ENCODE measurements around the gene POLA2.

The POLA2 gene

GRCh38 chr11:65279741-65280440, 18.1 kb downstream of the POLA2 start:
- peak; percentile 87 for DNase-seq (ENCODE audit: low read depth, low spot score)
- H3K27ac ChIP-seq: peak overlapping the region; percentile 85

DNA sequence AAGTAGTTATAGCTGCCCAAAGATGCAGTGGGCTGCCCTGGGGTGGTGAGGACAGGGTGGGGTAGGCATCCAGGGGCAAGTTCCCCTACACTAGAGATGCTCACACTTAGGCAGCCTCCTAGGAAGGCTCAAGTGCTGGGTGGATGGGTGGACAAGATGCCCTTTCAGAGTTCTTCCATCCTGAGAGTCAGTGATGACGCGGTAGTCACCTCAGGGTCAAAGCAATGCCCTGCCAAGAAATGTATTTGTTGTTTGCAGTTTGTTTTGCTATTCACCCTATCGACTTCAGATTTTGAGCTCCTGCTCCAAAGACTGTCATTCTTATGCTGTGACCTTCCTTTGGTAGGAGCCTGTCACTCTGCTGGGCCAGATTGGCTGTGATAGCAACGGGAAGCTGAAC, 18.9 kb downstream of the POLA2 start:
- no peak for DNase-seq (ENCODE audit: low read depth, low spot score)
- peak overlapping the region; percentile 85 for H3K27ac ChIP-seq

- H3K27ac ChIP-seq: no peak overlapping the region
- DNase-seq (ENCODE audit: low read depth, low spot score): no peak
These were observed 24.9 kb downstream of the POLA2 start for GRCh38 chr11:65286686-65287085.

GRCh38 chr11:65287601-65288000, 25.8 kb downstream of the POLA2 start:
- no peak overlapping the region for H3K27ac ChIP-seq
- no peak for DNase-seq (ENCODE audit: low read depth, low spot score)

GRCh38 chr11:65288706-65289536, 27.2 kb downstream of the POLA2 start:
- H3K27ac ChIP-seq: no peak overlapping the region
- DNase-seq (ENCODE audit: low read depth, low spot score): no peak

DNA sequence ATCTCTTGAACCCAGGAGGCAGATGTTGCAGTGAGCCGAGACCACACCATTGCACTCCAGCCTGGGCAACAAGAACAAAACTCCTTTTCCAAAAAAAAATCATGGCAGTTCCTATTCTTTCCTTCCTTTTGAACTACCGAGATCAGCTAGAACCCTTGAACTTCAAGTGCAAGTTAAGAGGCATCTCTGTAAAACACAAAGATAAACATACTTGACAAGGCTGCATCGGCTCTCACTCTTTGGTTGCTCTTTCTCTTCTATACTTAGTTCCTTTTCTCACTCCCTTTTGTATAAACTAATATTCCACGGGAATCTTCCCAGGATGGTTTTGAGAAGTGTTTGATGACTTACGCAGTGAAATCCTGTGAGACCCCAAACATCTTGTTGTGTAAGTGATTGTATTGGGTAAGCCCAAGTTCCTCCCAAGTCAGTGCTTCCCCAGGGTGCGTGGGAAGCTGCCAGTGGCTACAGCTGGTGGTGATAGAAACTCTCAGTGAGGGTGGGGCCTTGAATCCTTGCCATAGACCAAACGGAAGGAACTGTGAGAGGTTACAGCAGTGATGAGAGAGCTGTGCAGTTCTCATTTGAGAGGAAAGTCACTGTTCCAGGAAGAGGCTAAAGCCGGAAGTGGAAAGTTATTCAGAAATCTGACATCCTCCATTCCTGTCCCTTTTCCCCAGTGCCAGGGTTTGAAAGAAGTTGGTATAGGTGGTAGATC, 28.8 kb downstream of the POLA2 start:
- DNase-seq (ENCODE audit: low read depth, low spot score): no peak
- no peak overlapping the region for H3K27ac ChIP-seq

DNA sequence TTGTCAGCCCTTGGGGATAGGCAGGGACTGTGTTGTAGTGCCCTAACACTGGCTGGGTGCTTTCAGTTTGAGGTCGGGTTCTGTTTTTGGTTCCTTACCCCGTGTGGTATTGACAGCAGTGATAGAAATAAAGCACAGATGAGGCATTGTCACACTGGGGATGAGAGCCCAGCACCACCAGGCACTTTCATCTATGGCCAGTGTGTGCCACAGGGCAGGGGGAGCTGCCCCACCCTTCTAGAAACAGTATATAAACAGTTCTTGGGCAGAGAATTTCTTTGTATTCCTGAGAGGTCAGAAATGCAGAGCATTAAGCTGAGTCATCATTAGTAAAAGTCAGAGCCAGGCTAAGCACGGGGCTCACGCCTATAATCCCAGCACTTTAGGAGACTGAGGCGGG, 29.9 kb downstream of the POLA2 start:
- no peak overlapping the region for H3K27ac ChIP-seq
- DNase-seq (ENCODE audit: low read depth, low spot score): no peak

DNA sequence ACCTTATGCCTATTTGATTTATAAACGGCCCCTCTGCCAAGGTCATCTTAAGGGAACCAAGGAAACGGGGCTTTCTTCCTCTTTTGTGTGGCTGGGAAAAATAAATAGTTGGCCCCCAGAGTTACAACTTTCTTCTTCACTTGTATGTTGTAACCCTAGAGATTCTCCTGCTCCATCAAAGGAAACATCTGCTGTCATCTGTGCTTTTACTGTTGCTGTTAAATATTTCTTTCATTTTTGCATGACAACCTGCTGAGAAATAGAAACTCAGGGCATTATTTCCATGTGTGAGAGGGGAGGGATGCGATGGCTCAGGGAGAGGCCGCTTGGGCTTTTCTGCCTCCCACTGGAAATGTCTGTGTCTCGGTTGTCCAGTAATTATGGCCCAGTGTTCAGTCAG, 31.1 kb downstream of the POLA2 start:
- H3K27ac ChIP-seq: no peak overlapping the region
- no peak for DNase-seq (ENCODE audit: low read depth, low spot score)

DNA sequence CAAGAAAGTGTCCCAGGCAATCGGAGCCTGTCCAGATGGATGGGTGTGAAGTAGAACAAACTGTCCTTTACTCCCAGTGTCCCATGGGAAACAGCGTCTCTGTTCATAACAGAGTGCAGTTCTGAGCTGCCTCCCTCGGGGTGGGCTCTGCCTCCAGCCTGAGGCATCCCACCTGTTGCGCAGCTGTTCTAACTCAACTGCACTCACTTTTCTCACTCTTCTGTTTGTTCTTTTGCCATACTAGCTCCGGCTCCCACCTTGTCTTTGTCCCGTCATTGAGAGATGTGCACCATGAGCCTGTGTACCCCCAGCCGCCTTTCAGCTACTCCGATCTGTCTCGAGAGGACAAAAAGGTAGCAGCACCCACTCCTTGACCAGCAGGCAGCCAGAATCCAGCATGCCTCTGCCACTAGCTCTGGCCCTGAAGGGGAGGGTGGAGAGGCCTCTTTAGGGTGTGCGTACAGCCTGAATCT, 32.2 kb downstream of the POLA2 start:
- no peak for DNase-seq (ENCODE audit: low read depth, low spot score)
- H3K27ac ChIP-seq: no peak overlapping the region

GRCh38 chr11:65295001-65295400, 33.2 kb downstream of the POLA2 start:
- no peak overlapping the region for H3K27ac ChIP-seq

GRCh38 chr11:65295571-65296341, 34.0 kb downstream of the POLA2 start:
- H3K27ac ChIP-seq: no peak overlapping the region
- no peak for DNase-seq (ENCODE audit: low read depth, low spot score)

More at GRCh38 chr11:65295001-65295400, 33.2 kb downstream of the POLA2 start:
- DNase-seq (ENCODE audit: low read depth, low spot score): no peak

DNA sequence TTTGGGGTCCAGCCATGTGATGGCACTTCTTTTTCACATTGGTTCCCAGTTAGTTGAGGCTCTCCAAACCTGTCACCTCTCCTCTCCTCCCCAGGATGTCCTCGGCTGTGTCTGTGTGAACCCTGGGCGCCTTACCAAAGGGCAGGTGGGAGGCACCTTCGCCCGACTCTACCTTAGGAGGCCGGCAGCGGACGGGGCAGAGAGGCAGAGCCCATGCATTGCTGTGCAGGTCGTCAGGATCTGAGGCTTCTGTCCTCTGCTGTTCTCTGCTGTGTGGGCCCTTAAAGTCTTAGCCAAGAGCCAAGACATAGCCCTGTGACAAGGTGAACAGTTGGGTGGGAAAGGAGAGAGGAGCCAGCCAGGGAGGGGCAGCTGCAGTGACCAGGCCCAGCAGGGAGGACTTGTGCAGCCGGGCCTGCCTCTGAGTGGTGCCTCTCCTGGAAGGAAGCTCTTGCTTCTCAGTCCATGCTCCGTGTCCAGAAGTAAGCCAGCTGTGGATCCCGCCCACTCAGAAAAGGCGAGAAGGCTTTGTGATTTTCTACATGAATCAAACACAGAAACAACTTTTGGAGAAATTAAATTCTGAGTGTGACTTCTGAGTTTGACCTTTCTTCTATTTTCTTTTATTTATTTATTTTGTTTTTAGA, 35.4 kb downstream of the POLA2 start:
- H3K27ac ChIP-seq: no peak overlapping the region
- no peak for DNase-seq (ENCODE audit: low read depth, low spot score)

DNA sequence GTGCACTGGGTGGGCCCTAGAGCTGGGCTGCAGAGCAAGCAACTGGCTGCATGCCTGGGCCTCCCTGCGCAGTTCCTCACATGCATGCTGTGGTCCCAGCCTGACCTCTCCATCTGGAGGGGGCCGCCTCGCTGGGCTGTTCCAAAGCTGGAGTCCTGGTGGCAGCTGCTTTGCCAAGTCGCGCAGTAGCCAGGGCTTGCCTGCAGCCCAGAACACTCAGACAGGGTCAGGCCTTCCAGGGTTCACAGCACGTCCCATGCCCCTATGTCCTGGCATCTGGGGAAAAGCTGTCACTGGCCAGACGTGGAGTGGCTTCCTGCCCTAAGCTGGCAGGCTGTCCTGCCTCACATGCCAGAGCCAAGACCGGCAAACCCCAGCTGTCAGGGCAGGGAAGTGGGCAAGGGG, 36.4 kb downstream of the POLA2 start:
- H3K27ac ChIP-seq: no peak overlapping the region

DNA sequence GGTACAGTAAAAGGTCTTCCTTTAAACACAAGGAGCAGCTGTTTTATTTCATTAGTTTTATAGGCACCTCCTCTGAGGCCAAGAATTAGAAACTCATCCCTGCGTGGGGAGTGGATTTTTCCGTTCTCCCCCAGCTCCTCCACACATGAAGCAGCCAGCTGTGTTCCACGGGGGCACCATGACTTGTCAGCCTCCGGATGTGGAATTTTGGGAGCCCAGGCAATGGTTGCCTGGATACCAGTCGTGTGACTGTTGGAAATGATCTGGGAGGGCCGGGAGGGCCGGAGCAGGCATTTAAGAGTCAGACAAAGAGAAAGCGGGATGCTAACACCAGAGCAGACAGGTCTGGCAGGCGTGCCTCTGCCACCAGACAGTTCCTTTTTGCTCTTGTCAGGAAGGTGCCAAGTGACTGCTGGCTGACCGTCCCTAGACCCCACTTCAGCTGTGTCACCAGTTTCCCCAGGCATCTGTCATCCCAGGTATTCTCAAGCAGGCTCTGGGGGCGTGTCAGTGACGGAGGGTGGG, 37.0 kb downstream of the POLA2 start:
- no peak overlapping the region for H3K27ac ChIP-seq
- no peak for DNase-seq (ENCODE audit: low read depth, low spot score)

More for the DNA sequence above, 36.4 kb downstream of the POLA2 start:
- no peak for DNase-seq (ENCODE audit: low read depth, low spot score)

DNA sequence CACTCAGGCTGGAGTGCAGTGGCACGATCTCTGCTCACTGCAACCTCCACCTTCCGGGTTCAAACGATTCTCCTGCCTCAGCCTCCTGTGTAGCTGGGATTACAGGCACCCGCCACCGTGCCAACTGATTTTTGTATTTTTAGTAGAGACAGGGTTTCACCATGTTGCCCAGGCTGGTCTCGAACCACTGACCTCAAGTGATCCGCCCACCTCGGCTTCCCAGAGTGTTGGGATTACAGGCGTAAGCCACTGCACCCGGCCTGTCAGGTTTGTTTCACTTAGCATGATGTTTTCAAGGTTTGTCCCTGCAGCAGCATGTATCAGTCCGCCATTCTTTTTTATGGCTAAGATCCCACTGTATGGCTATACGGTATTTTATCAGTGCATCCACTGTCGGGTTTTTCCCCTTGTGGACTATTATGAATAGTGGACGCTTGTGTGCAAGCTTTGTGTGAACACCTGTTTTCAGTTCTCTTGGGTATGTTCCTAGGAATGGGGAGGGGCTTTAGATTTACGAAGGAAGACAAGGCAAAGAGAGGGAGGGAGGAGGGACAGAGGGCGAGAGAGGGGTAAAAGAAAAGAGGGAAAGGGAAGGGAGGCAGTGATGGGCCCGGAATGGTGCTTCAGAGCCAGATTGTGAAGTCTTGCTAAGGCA, 39.0 kb downstream of the POLA2 start:
- no peak for DNase-seq (ENCODE audit: low read depth, low spot score)
- no peak overlapping the region for H3K27ac ChIP-seq

- H3K27ac ChIP-seq: no peak overlapping the region
- no peak for DNase-seq (ENCODE audit: low read depth, low spot score)
These were observed 39.9 kb downstream of the POLA2 start for GRCh38 chr11:65301491-65302329.

- DNase-seq (ENCODE audit: low read depth, low spot score): no peak
- no peak overlapping the region for H3K27ac ChIP-seq
These were observed 41.8 kb downstream of the POLA2 start for GRCh38 chr11:65303555-65303954.

GRCh38 chr11:65304110-65304509, 42.3 kb downstream of the POLA2 start:
- no peak overlapping the region for H3K27ac ChIP-seq

More at GRCh38 chr11:65304110-65304509, 42.3 kb downstream of the POLA2 start:
- DNase-seq (ENCODE audit: low read depth, low spot score): no peak
